HG02885 (cell line): ENCODE measurements around the gene ZFHX3.
A peak's percentile ranks its signal among the peaks of the same experiment; 100 is the strongest.

ENCODE experiments used
- ATAC-seq: cut with Tn5 transposase; IDR thresholded peaks from one replicate; pipeline ENCODE4 v1.9.1; 2021; ENCODE audit warnings: mild to moderate bottlenecking; ENCODE audit not compliant: unreplicated experiment, poor library complexity

ZFHX3 gene

DNA sequence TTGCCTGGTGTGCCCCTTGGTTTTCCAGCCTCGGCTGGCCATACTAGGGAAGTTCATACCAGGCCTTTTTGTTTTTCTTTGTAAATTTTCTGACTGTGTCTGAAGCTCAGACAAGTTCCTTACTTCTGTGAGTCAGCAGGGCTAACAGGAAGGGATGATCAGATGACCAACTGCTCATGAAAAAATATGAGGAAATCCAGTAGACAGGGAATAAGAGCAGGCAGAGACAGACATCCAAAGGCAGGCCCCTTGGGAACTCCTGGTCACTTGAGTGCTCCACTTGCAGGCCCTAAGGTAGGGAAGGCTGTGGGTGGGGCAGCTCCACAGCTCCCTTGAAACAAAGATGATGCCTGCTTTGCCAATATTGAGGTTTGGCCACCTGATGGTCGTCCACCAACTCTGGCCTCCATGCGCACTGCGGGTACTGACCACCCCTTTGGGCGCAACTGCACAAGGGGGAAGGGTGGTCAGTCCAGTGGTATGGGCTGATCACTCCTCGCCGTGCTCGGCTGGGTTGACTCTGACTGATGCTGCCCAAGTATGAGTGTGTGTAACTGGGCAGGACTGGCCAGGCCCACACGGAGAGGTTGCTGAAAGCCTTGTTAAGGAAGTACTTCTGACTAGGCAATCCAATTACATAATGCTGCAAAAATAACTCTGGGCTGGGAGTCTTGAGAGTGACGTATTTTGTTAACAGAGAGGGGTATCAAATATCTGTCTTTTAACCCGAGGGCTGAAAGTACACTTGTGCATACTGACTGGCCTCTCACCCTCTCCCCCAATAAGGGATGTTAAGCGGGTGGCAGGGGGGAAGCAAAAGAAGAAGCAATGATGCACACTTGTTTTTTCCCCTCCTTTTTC is 20.8 kb upstream of the ZFHX3 start:
- ATAC-seq, result no peak

DNA sequence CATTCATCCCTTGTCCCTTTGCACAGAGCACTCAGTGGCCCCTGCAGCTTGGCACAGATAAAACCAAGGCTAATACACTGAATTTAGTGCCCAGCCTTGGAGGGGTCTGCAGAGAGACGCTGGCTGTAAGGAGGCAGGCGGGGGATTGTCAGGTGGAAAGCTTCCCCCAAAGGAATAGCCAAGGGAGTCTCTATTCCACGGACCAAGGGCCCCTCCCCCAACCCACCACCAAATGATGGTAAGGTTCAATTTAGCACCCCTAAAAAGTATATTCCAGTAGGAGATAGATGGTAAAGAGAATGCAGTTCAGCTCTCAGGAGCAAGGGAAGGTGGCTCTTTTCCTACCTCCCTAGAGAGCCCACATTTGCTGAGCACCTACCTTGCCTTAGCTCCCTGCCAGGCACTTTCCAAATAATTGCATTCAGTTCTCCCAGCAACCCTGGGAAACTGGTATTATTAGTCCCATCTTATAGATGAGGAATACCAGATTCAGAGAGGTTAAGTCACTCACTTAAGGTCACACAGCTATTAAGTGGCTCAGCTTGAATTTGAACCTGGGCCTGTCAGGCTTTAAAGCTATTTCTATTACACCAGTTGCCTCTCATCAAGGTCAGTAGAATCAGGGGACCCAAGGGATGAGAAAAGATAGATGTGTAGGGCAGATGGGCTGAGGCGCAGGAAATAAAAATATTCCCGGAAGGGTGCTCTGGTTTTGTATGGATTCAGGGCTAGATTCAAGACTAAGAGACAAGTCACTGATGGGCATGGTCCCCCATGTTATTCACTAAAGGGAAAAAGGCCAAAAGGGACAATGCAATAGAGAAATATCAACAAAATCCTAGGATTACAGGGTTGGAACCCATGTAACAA is 20.0 kb upstream of the ZFHX3 start:
- ATAC-seq, result no peak

DNA sequence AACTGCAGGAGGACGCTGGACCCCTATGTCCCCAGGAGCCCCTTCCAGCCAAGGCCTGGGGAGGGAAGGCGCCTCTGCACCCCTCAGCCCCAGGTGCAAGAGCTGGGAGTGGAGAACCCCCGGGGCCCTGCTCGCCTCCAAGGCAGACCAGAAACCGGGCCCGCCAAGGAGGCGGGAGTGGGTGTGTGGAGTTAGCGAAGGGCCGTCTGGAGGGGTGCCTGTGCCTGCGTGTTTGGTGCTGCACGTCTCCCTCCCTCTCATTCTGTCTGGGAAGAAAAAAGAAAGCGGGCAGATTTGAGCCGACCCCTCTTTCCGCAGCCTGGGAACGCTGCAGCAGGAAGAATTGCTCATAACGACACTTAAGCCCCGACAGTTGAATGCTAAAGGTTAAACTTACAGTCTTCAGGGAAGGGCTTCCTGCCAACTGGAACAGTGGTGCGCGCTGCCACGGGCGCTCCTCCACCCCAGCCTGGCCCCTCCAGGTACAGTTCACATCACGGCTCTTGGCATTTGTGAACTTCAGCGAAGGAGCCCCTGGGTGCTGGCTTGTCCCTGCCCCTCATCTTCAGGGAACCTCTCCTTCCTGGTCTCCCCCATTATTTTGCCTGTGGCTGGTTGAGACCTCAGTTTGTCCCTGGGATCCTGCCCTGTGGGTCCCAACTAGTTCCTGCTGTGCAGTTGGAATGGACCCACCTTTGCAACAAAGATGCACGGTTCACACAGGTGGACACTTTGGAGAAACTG is 19.2 kb upstream of the ZFHX3 start:
- ATAC-seq, result no peak

DNA sequence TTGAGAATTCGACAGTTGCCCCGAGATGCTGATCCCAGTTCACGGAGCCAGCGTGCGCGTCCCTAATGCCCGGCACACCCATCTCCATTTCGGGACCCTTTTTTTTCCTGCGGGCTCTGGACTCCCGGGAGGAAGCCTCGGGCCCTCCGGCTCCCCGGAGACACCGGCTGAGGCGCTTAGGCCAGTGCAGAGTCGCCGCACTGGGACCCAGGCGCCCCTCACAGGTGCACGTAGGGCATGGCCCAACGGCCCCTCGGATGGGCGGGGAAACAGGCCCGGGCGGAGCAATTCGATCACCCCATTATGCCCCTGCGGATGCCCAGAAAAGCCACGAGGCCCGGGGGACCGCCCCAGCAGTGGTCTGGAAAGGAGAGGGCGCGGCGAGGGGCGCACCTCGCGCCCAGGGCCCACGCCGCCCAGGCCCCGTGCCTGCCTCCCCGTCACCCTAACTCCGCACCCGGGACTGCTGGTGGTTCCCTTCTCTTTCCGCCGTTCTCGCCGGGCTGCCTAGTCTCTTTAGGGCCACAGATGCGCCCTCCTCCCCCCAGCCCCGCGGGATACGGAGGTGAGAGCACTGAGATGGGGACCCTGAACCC is 18.5 kb upstream of the ZFHX3 start:
- no peak for ATAC-seq

DNA sequence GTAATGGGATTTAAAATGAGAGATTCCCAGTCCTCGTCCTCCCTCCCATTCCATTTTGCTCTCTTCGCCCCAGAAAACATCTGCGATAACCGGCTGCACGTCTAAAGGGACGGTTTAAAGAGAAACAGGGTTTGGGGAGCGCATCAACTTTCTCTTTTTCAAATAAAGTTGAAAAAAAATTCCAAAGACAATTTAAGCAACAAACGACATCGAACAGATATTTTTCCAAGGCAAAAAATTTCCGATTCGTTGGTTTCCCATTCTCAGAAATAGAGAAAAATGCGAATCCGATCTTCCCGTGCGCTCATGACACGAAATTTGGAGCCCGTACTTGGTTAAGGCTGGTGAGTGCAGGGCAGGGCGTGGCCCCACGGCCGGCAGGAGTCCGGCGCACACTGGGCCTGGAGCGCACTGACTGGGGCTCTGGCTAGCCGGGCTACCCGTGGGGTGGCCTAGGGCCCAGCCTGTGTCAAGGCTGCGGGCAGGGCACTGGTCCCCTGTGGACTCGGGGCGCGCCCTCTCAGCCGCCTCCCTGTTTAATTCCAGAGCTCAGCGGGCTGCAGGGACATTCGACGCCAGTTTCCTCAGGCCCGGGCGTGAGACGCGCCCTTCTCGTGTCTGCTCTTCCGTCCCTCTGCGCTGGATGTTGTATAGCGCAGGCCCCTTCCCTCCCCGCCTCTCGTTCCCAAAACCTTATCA is 17.9 kb upstream of the ZFHX3 start:
- ATAC-seq, result no peak

DNA sequence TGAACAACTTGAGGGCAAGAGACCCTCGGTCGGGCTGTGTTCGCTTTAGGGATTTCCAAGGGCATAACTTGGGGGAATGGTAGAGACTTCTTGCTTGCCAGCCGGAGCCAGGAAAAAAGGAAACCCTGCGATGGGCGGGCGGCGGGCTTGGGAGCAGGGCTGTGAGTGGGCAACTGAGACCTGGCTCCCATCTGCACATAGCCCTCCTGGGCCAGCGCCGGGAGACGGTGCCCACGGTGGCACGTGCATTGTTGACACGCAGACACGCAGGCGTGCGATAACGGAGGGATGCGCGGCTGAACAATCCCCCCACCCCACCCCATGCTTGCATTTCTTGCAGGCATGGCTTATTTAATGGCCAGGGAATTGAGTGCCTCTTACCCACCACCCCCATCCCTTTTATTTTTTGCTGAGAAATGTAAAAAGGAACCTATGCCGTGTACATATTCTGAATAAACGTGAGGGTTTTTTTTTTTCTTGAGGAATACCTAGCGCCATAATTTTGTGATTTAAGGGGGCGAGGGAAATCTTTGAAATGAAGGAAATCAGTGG is 17.1 kb upstream of the ZFHX3 start:
- ATAC-seq, result no peak

DNA sequence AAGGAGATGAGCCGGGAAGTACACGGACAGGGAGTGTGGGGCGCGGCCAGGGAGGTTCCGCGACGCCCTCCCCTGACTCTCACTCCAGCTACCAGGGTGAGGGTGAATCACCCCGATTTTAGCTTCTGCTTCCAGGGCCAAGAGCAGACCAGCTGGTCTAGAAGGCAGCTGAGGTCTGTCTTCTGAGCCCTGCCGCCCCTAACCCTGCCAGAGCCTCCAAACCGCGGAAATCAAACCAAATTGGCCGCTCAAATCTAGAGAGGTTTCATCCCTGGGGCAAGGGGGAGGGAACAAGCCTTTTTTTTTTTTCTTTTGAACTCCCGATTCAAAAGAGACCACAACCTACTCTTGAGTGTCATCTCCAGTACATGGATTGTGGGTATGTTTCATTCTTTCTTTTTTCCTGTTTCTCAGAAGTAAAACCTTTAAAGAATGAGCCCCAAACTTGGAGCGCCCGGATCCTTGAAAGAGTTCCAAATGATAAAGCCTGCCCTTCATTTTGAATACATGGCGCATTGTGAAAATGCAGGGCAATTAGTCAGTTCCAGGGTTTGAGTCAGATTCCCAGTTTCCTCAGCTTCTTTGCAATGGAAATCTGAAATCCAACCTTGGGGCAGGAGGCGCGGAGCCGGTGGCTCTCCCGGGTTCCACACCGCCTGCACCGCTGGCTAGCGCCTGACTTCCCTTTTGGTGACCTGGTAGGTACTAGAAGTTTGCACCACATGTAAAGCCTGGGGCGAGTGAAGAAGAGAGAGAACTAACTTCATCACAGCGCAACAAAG is 16.5 kb upstream of the ZFHX3 start:
- ATAC-seq, result no peak

DNA sequence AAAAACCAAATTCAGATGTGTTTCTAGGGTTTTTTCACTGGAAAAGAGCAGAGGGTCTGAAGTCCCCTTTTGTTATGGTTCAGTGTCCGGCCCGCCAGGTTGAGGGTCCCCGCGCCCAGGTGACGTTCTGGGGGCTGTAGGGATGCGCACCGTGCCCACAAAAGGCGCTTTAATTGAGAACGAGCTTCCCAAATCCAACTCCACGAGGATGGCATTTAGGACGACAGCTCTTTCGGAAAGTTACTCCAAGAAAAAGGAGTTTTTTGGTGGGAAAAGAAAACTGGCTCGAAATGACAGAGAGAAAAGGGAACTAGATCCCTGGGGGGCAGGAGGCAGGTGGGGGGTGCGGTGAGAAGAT is 15.9 kb upstream of the ZFHX3 start:
- no peak for ATAC-seq

DNA sequence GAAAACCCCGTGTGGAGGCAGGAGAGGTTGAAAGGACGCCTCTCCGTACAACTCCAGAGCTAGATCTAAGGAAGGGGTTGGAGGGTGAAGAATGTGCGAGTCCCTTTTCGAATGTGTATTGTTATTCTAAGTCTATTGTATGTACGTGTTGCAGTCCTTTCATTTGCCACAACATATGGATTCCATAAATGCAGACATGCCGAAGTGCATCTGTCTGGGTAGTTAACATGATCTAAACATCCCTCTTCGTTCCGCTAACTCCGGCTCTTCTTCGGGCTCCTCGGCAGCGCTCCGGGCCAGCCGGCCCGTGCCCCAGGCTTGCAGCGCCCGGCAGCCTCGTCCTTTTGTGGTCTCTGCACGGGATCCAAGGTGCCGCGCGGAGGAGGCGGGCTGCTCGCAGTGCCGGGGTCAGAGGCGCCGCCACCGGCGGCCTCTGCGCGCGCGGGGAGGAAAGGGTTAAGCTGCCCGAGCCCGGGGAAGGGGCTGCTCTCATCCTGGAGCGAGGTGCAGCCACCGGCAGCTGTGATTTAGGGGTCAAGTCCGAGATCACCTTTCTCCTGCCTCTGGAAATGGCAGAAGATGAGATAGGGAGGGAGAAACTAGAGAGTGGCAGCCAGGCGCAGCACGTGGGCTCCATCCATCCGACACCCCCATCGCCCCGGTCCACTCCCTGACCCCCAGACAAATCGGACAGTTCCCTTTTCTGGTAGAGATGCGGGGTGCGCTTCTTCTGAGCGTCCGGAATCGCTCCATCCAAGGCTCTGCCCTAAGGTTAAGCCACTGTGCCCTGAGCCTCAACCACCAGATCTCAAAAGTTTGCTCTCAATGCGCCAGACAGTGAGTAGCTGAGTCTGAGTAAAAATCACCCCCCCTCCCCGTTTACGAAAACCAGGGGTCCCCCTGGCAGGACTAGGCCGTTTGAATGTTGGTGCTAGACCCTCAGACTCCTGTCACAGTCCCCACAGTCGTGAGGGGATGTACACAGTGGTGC is 15.1 kb upstream of the ZFHX3 start:
- no peak for ATAC-seq

DNA sequence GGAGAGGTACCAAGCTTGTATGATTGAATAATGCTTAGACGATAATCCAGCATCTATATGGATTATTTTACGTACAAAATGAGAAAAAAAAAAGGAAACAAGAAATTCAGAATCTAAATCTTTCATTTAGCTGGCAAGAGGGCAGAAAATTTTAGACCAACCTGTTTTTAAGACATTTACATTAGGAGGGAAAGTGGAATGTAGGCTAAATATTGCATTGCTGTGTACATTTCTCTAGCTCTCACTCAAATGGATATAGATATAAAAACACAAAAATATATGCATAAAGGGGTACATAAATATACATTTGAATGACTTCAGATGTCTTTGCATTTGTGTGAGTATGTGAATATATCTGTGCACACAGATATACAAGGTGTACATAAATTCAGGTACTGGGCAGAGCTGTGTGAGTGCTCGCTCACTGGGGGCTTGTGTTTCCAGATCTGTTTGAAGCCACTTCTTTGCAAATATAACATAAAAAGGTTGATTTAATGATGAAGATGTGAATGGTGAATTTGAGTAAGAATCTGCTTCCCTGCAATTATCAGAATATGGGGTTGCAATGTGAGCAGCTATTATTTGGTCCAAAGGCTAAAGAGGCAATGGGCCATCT is 14.2 kb upstream of the ZFHX3 start:
- no peak for ATAC-seq

DNA sequence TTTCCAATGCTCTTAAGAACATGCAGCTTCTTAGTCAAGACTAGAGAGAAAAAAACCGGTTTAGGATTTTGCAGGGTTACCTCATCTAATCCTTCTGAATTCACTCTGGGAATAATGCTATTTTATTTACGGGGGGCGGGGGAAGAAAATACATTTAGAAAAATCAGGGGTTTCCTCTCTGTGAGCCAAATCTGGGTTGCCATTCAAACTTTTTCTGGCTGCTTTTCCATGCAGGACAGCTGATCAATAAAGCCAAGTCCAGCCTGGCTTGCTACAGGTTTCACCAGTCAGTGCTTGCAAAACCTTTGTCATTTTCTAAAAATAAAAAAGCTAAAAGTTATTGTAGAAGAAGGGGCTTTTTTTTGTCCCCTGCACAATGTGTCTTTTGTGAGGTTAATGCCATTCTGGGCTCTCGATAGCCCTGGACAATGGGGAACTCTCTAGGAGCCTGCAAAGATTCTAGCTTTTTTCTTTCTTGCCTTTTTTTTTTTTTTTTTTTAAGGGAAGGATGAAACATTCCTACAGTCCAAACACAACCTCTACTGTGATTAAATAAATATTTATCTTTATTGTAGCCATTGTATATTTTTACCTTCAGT is 13.1 kb upstream of the ZFHX3 start:
- no peak for ATAC-seq

DNA sequence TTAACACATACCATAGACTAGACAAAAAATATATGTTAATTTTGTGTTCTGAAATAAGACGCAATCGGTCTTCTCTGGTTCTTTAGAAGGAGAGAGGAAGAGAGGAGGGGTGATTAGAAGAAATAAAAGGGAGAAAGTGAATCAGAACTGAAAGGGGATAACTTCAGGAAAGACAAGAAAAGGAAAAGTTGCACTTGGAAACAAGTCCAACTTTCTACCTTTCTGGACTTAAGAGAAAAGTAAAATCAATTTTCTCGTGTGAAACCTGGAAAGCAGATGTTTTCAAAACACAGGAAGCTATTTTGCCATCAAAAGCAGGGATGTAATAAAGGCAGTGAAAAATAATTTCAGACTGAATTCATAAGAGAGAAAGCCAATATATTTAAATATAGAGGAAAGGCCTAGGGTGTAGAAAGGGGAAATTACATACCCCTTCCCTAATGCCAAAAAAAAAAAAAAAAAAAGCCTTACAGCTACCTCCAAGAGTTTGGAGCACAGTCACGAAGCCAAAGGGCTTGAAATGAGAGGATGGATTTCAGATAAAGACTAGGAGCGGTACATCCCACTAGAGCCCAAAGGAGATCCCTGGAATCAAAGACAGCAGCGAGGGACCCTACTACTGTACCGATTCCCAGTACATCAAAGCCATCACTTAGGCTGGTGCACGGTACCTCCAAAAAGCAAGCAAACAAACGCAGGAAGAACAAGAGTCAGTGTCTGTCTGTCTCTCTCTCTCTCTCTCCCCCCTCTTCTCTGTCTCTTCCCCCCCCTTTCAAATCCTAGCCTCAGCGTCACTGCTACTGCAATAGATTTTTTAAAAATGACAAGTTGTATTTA is 12.1 kb upstream of the ZFHX3 start:
- no peak for ATAC-seq

DNA sequence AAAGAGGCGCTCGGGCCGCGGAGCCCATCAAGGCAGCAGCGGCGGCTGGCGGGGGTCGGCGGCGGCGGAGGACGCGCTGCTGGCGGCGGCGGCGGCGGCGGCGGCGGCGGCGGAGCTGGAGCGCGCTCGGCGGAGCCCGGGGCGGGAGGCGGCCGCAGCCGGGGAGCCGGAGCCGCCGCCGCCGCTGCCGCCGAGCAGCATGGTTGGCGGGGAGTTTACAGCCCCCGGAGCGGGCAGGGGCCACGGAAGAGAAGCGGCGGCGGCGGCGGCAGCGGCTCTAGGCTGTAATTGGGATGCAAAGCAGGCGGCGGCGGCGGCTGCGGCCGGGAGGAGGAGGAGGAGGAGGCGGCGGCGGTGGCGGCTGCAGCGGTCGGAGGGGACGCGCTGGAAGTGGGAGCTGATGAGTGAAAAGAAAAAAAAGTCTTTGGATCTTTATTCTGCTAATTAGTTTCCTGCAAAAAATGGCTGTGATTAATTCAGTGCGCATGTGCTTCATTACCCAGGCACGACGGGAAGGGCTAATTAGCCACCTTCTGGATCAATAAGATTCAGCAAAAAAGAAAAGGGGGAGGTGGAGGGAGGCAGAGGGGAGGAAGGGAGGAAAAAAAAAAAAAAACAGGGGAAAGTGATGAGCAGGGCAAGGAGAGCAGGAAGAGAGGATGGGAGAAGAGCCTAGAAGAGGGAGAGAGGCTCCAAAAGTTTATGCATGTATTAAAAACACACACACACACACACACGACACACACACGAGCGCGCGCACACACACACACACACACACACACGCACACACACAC is 10.9 kb upstream of the ZFHX3 start:
- ATAC-seq, result peak; percentile 33

DNA sequence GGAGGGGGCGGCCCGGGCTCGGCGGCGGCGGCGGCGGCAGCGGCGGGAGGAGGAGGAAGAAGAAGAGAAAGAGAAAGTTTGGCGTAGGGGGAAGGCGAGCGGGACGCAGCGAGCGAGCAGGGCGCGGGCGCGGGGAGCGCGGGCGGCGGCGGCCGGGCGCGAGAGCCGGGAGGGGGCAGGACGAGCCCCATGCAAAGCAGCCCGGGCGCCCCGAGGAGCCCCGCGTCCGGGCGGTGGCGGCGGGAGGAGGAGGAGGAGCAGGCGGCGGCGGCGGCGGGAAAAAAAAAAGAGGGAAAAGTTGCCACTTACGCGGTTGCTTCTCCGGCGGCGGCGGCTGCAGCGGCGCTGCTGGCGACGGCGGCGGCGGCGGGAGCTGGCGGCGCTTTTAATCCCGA is 10.3 kb upstream of the ZFHX3 start:
- ATAC-seq, result peak; percentile 85
